AG08396 (cell line): Measurements from ENCODE around the gene LIG4.

Source experiments
- DNase-seq: peaks from one replicate; pipeline ENCODE4 v3.0.0; 2012; ENCODE audit warnings: low spot score, mixed read lengths

LIG4 gene

GRCh38 chr13:108193806-108194205 lies 21.5 kb downstream of the LIG4 start:
- no peak for DNase-seq

- DNase-seq, result no peak
These were observed 24.4 kb downstream of the LIG4 start for GRCh38 chr13:108190897-108191296.

DNA sequence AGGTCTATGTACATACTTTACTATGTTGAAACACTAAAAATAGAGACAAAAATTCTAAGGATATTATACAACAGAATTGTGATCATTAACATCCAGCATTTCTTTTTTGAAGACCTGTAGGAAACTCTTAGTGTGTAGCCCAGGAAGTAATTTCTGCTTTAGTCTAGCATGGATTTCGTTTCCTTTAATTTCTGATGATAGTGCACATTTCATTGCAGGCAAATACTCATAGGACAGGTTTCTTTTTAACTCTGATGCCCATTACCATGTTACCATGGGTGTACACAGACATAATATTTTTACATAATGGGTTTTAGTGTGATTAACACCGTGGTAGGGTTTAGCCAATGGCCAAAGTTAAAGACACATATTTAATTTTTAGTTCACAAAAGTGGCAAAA lies 27.1 kb downstream of the LIG4 start:
- no peak for DNase-seq

DNA sequence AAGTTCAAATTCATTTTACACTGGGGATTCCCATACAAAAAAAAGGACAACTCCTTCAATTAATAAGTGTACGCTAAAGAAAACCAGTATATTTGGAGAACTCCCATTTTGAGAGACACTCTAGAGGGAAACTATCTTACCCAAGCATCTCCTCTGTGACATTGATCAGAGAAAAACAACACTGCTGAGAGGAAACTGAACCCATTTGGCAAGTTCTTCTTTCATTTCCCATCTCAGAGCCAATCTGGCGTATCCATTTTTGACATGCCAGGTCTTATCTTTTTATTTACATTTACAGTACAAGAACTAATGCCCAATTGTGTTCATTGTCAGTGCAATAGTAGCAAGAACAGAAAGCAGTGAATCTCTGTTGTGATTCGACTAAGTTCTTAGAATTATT lies 30.1 kb downstream of the LIG4 start:
- DNase-seq, result no peak

- no peak for DNase-seq
These were observed 32.7 kb downstream of the LIG4 start for GRCh38 chr13:108182652-108183051.

DNA sequence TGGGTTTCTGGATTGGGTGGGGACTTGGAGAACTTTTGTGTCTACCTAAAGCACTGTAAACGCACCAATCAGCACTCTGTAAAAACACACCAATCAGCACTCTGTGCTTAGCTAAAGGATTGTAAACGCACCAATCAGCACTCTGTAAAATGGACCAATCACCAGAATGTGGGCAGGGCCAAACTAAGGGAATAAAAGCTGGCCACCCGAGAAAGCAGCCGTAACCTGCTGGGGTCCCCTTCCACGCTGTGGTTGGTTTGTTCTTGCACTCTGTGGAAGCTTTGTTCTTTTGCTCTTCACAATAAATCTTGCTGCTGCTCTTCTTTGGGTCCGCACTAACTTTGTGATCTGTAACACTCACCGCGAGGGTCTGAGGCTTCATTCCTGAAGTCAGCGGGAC lies 37.3 kb downstream of the LIG4 start:
- DNase-seq, result no peak

- peak; percentile 23 for DNase-seq
These were observed 38.6 kb downstream of the LIG4 start for GRCh38 chr13:108176685-108177274.

DNA sequence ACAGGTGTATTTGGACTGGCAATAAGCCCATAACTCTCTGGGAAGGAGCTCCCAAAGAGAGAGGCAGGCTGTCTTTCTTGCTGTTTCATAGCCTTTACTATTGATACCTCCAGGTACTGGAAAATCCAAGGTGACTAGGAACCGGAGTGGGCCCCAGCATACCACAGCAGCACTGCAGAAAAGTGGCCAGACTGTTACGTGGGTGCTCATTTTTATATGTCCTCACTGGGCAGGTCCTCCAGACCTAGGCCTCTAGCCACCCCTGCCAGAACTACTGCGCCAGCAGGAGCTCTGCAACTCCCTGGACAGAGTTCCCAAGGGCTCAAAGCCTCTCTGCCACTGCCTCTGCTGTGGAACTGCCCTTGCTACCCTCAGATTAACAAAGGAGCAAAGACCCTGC lies 46.4 kb downstream of the LIG4 start:
- DNase-seq, result no peak

DNA sequence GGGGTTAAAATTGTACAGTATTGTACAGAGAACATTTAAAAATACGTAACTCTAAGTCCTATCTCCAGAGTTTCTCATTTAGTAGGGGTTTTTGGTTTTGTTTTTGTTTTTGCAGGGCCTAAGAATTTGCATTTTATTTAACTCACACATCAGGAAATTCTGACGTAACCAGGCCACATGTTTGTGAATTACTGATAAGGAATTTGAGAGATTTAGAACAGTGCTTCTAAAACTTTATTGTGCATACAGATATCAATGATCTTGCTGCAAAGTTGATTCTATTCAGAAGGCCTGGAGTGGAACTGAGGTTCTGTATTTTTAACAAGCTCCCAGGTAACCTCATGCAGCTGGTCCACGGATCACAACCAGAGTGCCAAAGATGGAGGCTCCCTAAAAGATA lies 49.3 kb downstream of the LIG4 start:
- DNase-seq, result no peak

DNA sequence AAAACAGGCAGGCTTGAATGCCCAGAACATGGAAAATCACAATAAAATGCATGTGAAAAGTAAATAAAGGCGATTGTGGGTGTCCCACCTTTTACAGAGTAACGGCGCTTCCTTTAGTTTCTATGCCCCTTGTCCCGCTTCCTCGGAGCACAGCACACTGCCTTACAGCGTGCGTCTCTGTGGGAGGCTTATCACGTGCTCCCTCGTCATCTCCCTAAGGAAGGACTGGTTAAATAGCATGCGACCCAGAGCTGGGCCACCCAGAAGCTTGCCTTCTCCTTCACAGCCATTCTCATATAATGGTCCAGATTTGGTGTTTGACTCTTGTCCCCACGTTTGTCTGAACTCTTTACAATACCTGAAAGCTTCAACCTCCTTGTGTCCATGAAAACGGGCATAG lies 56.6 kb downstream of the LIG4 start:
- DNase-seq, result no peak
